ENCODE measurements around the gene PRUNE2.

GRCh38 chr9:76733096-76733495, 172.8 kb downstream of the PRUNE2 start:
- TF ChIP-seq, protein P1, sequence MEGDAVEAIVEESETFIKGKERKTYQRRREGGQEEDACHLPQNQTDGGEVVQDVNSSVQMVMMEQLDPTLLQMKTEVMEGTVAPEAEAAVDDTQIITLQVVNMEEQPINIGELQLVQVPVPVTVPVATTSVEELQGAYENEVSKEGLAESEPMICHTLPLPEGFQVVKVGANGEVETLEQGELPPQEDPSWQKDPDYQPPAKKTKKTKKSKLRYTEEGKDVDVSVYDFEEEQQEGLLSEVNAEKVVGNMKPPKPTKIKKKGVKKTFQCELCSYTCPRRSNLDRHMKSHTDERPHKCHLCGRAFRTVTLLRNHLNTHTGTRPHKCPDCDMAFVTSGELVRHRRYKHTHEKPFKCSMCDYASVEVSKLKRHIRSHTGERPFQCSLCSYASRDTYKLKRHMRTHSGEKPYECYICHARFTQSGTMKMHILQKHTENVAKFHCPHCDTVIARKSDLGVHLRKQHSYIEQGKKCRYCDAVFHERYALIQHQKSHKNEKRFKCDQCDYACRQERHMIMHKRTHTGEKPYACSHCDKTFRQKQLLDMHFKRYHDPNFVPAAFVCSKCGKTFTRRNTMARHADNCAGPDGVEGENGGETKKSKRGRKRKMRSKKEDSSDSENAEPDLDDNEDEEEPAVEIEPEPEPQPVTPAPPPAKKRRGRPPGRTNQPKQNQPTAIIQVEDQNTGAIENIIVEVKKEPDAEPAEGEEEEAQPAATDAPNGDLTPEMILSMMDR (IDR thresholded peaks at IDR 0.05; ENCODE audit: borderline replicate concordance, extremely low read depth, low read length, poor library complexity, severe bottlenecking): no peak
- no peak for TF ChIP-seq EZH2 (IDR thresholded peaks at IDR 0.05; ENCODE audit: borderline replicate concordance, low read depth, low read length, severe bottlenecking)
